ENCODE measurements around the gene IFT172. TPM values are rescaled to one million over a fixed set of nuclear protein-coding genes. Genes with fewer than 3 reads are reported as not detected.
"Not testable (repeated sequence)": the region's sequence is repeated elsewhere in the genome, so short reads cannot be mapped to it uniquely, and the experiment has no call there.

Gene IFT172
- total and polyA plus RNA-seq, 2 experiments from 2014 or later = 9.1 to 17.6 TPM

DNA sequence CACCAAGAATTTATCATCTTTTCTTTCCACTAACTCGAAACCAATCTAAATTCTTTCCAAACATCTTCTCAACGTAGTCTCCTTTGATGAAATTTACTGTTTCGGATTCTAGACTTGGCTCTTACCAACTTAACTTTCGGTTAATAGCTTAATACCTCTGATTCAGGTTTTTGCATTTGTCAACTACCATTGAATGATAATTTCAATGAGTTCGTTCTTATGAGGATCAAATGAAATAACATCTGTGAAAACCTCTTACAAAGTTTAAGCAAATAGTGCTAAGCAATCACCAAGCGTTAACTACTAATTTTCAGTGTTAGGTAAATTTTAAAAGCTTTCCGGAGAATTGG lies 61.7 kb downstream of the IFT172 start (continued):
- TF ChIP-seq, protein P1, sequence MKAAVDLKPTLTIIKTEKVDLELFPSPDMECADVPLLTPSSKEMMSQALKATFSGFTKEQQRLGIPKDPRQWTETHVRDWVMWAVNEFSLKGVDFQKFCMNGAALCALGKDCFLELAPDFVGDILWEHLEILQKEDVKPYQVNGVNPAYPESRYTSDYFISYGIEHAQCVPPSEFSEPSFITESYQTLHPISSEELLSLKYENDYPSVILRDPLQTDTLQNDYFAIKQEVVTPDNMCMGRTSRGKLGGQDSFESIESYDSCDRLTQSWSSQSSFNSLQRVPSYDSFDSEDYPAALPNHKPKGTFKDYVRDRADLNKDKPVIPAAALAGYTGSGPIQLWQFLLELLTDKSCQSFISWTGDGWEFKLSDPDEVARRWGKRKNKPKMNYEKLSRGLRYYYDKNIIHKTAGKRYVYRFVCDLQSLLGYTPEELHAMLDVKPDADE (IDR thresholded peaks at IDR 0.05) = no peak

DNA sequence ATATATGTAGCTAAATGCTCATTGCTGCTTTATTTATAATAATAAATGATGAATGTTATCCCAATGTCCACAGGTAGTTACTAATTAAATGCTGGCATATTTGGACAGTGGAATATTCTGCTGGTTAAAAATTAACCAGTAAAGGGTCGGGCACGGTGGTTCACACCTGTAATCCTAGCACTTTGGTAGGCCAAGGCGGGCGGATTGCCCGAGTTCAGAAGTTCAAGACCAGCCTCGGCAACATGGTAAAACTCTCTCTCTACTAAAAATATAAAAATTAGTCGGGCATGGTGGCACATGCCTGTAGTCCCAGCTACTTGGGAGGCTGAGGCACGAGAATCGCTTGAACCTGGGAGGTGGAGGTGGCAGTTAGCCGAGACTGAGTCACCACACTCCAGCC lies 64.5 kb downstream of the IFT172 start:
- H3K27me3 ChIP-seq (ENCODE audit: insufficient read depth); H3F3A ChIP-seq (replicated peaks; ENCODE audit: low read depth); H3K36me3 Mint-ChIP-seq (ENCODE audit: low read depth); H3K27me3 Mint-ChIP-seq (ENCODE audit: insufficient read depth, low read depth, poor library complexity); H3K27ac Mint-ChIP-seq; H3K9me3 Mint-ChIP-seq; H3K27ac ChIP-seq (ENCODE audit: low read depth); H4K20me1 ChIP-seq (replicated peaks; ENCODE audit: insufficient read depth); H3K9me2 ChIP-seq (ENCODE audit: insufficient read depth); ATAC-seq; DNase-seq (ENCODE audit: low spot score); H3K4me1 ChIP-seq (ENCODE audit: insufficient read depth); H3K4me3 ChIP-seq; H3K36me3 ChIP-seq (ENCODE audit: insufficient read depth); H2AFZ ChIP-seq; H3K4me3 Mint-ChIP-seq; H3K4me2 ChIP-seq: not testable (repeated sequence)
- H3K79me2 ChIP-seq (replicated peaks; ENCODE audit: insufficient read depth) = peaks cover 10% of the 10 kb centered on the region
- H3K4me1 Mint-ChIP-seq = peaks cover 16% of the 10 kb centered on the region

DNA sequence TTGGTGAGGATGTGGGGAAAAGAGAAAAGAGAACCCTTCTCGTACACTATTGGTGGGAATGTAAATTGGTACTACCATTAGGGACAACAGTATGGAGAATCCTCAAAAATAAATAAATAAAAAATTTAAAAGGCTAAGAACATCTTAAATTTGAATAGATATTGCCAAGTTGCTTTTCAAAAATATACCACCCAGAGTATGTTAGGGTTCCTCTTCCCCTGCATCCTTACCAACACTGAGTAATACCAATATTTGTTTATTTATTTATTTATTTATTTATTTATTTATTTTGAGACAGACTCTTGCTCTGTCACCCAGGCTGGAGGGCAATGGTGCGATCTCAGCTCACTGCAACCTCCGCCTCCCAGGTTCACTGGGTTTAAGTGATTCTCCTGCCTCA lies 66.6 kb downstream of the IFT172 start:
- no peaks in the 10 kb centered on the region for H3K4me1 ChIP-seq (ENCODE audit: insufficient read depth)
- no peak overlapping the region for H3K4me2 ChIP-seq
- TF ChIP-seq STAT1 (IDR thresholded peaks at IDR 0.05; ENCODE audit: unreplicated experiment) = no peak
- no peak for TF ChIP-seq CREB1 (CRISPR knock-in tag; IDR thresholded peaks at IDR 0.05; ENCODE audit: low read depth)
- no peak for TF ChIP-seq ZNF331 (CRISPR knock-in tag; IDR thresholded peaks at IDR 0.05; ENCODE audit: low read depth)
- no peak for TF ChIP-seq ZNF114 (CRISPR knock-in tag; IDR thresholded peaks at IDR 0.05)
- TF ChIP-seq, protein P2, sequence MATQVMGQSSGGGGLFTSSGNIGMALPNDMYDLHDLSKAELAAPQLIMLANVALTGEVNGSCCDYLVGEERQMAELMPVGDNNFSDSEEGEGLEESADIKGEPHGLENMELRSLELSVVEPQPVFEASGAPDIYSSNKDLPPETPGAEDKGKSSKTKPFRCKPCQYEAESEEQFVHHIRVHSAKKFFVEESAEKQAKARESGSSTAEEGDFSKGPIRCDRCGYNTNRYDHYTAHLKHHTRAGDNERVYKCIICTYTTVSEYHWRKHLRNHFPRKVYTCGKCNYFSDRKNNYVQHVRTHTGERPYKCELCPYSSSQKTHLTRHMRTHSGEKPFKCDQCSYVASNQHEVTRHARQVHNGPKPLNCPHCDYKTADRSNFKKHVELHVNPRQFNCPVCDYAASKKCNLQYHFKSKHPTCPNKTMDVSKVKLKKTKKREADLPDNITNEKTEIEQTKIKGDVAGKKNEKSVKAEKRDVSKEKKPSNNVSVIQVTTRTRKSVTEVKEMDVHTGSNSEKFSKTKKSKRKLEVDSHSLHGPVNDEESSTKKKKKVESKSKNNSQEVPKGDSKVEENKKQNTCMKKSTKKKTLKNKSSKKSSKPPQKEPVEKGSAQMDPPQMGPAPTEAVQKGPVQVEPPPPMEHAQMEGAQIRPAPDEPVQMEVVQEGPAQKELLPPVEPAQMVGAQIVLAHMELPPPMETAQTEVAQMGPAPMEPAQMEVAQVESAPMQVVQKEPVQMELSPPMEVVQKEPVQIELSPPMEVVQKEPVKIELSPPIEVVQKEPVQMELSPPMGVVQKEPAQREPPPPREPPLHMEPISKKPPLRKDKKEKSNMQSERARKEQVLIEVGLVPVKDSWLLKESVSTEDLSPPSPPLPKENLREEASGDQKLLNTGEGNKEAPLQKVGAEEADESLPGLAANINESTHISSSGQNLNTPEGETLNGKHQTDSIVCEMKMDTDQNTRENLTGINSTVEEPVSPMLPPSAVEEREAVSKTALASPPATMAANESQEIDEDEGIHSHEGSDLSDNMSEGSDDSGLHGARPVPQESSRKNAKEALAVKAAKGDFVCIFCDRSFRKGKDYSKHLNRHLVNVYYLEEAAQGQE (IDR thresholded peaks at IDR 0.05; ENCODE audit: unreplicated experiment) = no peak
- TF ChIP-seq, protein P3, sequence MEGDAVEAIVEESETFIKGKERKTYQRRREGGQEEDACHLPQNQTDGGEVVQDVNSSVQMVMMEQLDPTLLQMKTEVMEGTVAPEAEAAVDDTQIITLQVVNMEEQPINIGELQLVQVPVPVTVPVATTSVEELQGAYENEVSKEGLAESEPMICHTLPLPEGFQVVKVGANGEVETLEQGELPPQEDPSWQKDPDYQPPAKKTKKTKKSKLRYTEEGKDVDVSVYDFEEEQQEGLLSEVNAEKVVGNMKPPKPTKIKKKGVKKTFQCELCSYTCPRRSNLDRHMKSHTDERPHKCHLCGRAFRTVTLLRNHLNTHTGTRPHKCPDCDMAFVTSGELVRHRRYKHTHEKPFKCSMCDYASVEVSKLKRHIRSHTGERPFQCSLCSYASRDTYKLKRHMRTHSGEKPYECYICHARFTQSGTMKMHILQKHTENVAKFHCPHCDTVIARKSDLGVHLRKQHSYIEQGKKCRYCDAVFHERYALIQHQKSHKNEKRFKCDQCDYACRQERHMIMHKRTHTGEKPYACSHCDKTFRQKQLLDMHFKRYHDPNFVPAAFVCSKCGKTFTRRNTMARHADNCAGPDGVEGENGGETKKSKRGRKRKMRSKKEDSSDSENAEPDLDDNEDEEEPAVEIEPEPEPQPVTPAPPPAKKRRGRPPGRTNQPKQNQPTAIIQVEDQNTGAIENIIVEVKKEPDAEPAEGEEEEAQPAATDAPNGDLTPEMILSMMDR (conservative IDR thresholded peaks at IDR 0.05; ENCODE audit: low read depth in 2 of 2) = no peak
- no peak for TF ChIP-seq NANOG (IDR thresholded peaks at IDR 0.05; ENCODE audit: borderline replicate concordance)
- TF ChIP-seq EZH2phosphoT487 (IDR thresholded peaks at IDR 0.05; ENCODE audit: unreplicated experiment) = no peak
- TF ChIP-seq JUNB (IDR thresholded peaks at IDR 0.05; ENCODE audit: unreplicated experiment) = no peak
- TF ChIP-seq, protein P1 (IDR thresholded peaks at IDR 0.05) = no peak
- TF ChIP-seq POLR2AphosphoS5 (IDR thresholded peaks at IDR 0.05; ENCODE audit: low read depth) = no peak
- no peak overlapping the region for H3K4me3 ChIP-seq
- no peaks in the 10 kb centered on the region for H3K9me2 ChIP-seq (ENCODE audit: insufficient read depth)
- H3K27ac Mint-ChIP-seq = no peak overlapping the region
- H3K36me3 ChIP-seq (ENCODE audit: insufficient read depth) = no peaks in the 10 kb centered on the region
- H3K36me3 Mint-ChIP-seq (ENCODE audit: low read depth) = no peaks in the 10 kb centered on the region
- H3K27me3 Mint-ChIP-seq (ENCODE audit: insufficient read depth, low read depth, poor library complexity) = no peaks in the 10 kb centered on the region
- no peaks in the 10 kb centered on the region for H3K79me2 ChIP-seq (replicated peaks; ENCODE audit: insufficient read depth)
- H3K4me3 Mint-ChIP-seq = no peak overlapping the region
- no peaks in the 10 kb centered on the region for H3K9me3 Mint-ChIP-seq
- no peaks in the 10 kb centered on the region for H3K27me3 ChIP-seq (ENCODE audit: insufficient read depth)
- H2AFZ ChIP-seq = no peak overlapping the region
- H3F3A ChIP-seq (replicated peaks; ENCODE audit: low read depth) = 0 out of 2 replicates have a peak, but pooled peaks cover 2% of the 10 kb centered on the region
- H4K20me1 ChIP-seq (replicated peaks; ENCODE audit: insufficient read depth) = no peaks in the 10 kb centered on the region
- H3K27ac ChIP-seq (ENCODE audit: low read depth) = no peak overlapping the region
- DNase-seq (ENCODE audit: low spot score) = no peak
- H3K4me1 Mint-ChIP-seq = peaks cover 7% of the 10 kb centered on the region
- no peak for ATAC-seq
